GM21423 (cell line): ENCODE data around the gene ZNF423.
A peak's percentile ranks its signal among the peaks of the same experiment; 100 is the strongest.

Experiments used
- ATAC-seq: cut with Tn5 transposase; IDR thresholded peaks from one replicate; pipeline ENCODE4 v1.9.1; 2021; ENCODE audit warnings: mild to moderate bottlenecking, moderate library complexity; ENCODE audit not compliant: unreplicated experiment

Gene ZNF423

GRCh38 chr16:49469311-49469670 lies 386.6 kb downstream of the ZNF423 start:
- ATAC-seq = no peak

DNA sequence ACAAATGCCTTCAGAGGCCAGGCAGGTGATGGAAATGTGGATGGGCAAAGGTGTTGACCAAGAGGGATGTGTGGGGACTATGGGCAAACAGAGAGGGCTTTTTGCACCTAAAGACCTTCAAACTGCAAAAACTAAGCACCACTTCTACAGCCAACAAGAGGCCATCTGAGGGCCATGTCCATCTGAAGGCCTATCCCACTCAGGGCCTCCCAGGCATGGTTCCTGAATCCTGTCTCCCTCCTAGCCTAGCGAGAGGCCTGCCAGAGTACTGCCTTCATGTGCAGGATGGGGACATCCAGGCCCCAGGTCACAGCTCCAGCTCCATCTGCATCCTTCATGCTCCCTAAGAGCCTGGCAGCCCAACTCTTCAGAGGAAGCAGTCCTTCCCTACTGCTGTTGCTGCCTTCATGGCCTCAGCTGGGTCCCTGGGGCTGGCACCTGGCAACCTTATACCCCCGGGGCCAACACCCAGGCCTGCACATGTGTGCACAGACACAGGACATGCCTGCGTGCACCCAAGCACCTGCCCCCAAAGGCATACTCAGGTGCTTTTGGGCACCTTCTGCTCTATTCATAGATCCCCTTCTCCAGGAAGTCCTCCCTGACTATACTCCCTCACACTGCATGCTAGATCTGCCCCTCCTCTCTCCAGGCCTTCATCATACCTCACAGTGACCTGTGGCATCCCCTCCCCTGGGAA lies 387.2 kb downstream of the ZNF423 start:
- no peak for ATAC-seq

- ATAC-seq = no peak
Measured at GRCh38 chr16:49467540-49468372, 388.2 kb downstream of the ZNF423 start.

DNA sequence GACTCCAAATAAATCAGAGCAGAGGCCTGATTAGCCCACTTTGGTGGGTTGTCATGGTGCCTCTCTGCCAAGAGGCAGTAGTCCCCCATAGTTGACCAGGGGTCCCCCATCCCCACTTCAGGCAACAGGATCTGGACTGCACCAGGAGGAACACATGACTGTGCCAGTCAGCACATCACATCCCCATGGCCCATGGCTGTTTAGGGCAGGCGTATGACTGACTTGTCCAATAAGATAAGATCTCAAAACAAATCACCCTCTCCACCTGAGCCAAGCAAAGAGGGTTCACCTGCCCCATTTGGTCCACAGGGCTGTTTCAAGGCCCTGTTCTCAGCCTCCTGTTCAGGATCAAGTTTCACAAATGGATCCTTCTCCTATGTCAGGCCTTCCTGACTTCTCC lies 389.0 kb downstream of the ZNF423 start:
- ATAC-seq = no peak

DNA sequence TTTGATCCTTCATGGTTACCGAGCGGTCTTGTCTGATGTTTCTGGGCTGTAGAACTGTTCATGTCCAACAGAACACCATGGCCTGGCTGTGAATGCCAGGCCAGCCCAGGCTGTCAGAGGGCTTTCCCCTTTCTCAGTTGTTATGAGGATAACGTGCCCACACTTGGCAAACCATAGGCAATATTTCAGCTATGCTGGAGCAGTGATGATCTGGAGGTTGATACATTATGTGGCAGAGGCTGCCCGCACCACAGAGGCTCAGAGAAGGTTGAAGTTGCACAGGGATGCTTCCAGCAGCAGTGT lies 389.4 kb downstream of the ZNF423 start:
- ATAC-seq = no peak

GRCh38 chr16:49465661-49466528 lies 390.0 kb downstream of the ZNF423 start:
- ATAC-seq = no peak

DNA sequence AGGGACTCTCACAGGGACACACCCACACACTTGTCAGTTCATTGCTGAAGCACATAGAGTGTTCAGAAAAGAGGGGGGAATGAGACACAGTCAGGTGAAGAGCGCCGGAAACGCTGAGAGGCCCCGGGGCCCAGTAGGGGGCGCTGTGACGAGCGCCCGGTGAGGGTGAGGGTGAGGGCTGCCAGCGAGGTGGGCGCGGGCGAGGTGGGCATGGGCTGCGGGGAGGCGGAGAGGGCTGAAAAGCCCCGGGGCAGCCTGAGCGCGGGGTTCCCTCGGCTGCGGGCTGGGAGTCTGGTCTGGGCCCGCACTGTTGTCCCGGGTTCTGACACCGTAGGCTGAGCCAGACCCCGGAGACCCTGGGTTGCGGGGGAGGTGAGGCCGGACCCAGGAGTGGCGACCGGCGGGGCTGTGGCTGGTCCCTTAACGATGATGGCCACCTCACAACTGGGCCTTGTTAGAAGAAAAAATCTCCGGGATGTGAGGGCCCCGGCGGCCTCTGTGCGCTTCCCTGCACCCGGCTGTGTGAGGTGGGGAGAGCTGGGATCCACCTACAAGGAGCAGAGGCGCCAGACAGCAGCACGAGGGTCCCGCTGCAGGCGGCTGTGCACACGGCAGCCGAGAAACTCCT lies 390.9 kb downstream of the ZNF423 start:
- no peak for ATAC-seq

DNA sequence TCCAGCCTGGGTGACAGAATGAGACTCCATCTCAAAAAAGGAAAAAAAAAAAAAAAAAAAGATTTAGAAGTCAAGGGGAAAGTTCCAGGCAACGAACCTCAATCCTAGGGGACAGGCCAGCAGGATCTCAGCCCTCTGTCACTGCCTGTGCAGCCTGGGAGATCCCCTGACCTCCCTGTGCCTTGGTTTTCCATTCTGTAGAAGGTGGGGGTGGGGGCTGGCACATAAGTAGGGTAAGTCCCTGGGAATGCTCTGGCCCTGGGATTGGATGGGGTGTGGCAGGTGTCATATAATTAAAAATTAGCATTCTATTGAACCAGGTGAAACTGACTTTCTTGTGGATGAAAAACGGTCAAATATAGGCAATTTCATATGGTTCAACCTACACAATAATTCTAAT lies 391.8 kb downstream of the ZNF423 start:
- no peak for ATAC-seq

DNA sequence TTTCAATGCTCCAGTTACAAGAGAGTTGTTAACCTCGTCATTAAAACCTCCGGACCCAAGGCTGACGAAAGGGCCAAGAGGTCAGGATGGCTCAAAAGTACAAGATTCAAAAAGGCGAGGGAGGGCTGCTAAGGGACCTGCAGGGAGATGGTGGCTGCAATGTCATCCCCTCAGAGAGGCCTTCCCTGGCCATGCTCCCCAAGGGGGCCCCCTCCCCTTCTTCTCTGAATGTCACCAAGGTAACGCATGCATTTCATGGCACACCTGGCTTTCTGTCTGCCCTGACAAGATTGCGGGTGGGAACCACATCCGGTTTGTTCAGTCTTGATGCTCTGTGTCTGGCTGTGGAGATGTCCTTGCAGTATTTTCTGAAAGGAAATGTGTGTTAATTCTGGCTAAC lies 392.4 kb downstream of the ZNF423 start:
- peak; percentile 94 for ATAC-seq

DNA sequence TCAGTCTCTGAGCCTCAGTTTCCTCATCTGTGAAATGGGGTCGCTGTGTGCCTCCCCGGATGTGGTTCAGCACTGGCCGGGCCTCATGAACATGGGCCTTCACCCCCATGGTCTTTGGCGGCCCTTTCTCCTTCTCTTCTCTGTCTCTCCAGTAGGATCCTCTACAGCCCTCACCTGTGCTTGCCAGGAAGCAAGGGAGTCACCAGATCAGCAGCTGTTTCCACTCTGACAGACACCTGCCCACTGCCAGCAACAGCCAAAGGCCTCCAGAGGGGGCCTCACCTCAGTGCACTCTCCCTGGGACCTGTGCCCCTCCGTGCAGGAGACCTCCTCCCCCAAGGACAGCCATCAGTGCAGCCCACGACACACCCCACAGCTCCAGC lies 392.9 kb downstream of the ZNF423 start:
- ATAC-seq = peak; percentile 1

DNA sequence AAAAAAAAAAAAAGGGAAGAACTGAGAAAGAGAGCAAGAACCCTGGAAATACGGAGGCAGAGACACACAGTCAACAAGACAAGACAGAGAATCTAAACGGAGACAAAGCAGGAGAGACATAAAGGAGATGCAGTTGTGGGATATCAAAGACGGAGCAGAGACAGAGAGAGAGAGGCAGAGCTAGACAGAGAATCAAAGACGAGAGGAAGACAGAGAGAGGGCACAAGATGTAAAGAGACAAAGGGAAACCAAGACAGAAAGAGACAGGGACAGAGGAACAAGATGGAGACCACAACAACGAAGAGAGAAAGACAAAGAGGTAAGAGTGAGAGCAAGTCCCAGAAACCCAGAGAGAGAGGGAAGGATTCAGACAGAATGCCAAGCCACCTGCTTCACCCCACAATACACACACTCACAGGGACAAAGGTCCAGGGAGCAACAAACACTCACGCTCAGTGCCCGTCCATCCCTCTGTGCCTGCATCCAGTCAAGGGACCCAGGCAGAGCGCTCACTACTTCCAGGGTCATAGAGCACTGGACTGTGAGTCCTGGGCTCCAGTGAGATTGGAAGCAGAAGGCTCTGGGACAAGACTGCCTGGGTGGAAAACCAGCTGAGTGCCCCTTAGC lies 393.4 kb downstream of the ZNF423 start:
- ATAC-seq = no peak

- ATAC-seq = no peak
Measured at GRCh38 chr16:49461517-49461951, 394.4 kb downstream of the ZNF423 start.

GRCh38 chr16:49460786-49461470 lies 395.0 kb downstream of the ZNF423 start:
- ATAC-seq = no peak

DNA sequence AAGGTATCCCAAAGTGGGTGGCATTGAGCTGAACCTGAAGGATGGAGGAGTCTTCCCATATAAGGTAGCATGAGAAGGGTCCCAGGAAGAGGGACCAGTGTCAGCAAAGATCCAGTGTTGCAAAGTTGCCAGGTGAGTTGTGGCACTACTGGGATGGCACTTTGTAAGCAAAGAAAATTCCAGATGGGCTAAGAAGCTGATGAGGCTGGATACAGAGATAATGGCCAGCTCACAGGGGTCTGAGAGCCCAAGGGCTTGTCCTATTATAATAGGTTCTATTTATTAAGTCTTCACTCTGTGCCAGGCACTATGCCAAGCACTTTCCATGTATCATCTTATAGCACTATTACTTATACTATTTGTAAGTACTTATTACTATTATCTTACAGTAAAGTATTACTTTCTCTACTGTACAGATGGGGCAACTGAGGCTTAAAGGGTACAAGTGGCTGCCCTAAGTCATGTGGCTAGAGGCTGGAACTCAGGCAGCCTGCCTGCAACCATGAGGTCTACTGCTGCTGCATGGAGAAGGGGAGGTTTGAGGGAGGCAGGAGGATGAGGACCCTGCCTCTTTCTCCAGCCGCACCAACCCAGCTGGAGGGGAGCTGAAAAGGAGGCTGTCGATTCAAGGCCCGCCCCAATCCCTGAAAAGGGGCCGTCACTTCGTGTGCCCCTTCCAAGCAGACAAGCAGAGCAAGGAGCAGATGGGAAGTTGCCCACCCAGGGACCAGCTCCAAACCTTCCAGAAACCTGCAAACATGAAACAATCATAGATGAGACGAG lies 395.8 kb downstream of the ZNF423 start:
- no peak for ATAC-seq

DNA sequence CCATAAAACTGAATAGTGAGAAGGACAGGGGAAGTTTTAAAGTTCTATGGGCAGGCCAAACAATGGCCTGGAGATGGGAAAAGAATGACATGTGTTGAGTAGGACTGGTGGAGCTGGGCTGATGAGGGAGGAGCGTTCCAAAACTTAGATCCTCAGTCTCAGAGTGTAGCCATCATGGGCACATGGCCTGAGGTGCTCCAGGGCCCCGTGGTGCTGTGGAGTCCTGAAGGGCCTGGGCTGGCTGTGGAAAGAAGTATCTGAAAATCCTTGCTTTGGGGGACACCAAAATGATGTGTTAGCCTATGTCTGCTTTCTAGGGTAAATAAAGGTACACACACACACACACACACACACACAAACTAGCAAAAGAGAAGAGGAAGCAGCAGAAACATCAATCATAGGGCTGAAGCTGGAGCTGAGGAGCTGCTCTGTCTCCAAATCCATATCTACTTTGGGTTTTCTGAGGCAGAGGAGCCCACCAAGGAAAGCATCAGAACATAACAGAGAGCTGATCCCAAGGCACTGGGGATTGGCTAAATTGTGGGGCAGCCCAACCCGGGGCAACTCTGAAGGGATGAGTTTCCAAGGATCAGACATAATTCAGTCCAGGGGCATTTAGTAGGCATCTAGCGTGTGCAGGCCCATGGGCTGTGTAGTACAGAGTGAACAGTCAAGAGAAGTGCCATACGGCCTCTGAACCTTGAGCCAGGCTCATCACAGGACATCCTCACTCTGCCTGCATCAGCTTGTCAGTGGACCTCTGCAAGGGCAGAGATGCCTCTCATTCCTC lies 397.1 kb downstream of the ZNF423 start:
- no peak for ATAC-seq

DNA sequence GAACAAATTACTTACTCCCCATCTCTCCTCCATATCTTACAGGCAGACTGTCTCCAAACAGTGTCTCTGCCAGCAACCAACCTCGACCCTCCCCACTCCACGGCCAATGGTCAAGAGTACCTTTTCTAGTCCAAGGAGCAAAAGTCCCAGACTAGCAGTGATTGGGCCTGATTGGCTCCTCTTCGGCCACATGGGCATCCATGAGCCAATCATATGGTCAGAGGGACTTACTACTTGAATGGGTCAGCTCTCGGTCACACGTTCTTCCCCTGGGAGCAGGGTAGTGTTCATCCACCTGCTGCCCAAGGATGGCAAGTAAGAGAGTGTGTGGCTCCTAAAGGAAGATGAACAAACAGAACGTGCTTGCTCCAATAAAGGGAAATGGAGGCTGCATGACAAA lies 397.7 kb downstream of the ZNF423 start:
- ATAC-seq = no peak

GRCh38 chr16:49457196-49457595 lies 398.7 kb downstream of the ZNF423 start:
- ATAC-seq = no peak

GRCh38 chr16:49456763-49457162 lies 399.1 kb downstream of the ZNF423 start:
- ATAC-seq = no peak
